NCI-H524 treated with DMSO at 0.1 percent for 48 hours (cell line): ENCODE results near the gene LRRC70.
"Not testable (repeated sequence)": the region's sequence is repeated elsewhere in the genome, so short reads cannot be mapped to it uniquely, and the experiment has no call there.

Experiments used
- DNase-seq: peaks from one replicate; lab custom pipeline; 2025; lab: John Stamatoyannopoulos, UW

LRRC70 gene

GRCh38 chr5:62578540-62578939 is at the start of gene LRRC70:
Gene LRRC70 (plus strand): TSS chr5:62578819. CDS start chr5:62579439, 620 bp downstream.
- no peak for DNase-seq

- no peak for DNase-seq
Measured at GRCh38 chr5:62533597-62533996, 45.0 kb upstream of the LRRC70 start.

DNA sequence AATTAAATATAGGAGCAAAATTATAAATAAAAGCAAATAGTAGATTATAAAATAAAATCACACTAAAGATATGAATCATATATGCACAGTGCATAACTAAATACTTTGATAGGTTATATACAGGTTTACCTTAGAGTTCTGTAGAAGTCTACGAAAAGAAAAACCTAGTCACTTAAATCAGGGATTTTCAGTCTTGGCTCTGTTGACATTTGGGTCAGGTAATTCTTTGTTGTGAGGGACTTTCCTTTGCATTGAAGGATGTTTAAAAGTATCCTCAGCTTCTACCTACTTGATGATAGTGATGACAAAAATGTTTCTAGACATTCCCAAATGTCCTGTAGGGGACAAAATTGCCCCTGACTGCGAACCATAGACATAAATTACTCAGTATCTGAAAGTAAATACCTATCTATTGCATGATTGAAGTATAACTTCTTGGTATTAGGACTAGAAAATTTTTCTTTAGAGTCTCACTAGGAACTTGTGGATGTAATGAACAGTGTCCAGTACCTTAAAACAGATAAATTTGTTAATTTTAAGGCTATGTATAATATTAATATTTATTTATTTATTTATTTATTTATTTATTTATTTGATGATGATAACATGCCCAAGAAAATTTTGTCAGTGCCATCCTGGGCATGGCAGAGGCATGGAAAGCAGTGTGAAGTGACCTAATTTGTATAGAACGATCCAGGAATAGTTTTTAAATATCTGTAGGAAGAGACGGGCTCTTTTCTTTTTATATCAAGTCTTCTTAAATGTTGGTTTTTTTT is 44.0 kb upstream of the LRRC70 start:
- DNase-seq = no peak

- no peak for DNase-seq
Measured at GRCh38 chr5:62536232-62536631, 42.4 kb upstream of the LRRC70 start.

DNA sequence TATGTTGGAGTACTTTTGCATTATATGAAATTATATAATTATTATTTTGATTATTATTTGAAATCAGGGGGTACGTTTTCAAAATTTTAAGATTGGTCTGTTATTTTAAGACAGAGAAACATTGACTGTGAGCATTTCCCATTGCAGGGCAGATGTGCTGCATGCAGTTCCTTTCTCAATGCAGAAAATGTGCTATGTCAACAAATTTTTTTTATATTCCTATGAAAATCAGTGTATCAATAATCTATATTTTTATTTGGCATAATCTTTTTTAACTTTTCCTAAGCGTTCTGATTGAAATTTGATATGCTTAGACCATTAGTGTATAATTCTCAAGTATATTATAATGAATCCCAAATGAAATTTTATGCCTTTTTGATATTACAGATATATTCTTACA is 41.8 kb upstream of the LRRC70 start:
- no peak for DNase-seq

DNA sequence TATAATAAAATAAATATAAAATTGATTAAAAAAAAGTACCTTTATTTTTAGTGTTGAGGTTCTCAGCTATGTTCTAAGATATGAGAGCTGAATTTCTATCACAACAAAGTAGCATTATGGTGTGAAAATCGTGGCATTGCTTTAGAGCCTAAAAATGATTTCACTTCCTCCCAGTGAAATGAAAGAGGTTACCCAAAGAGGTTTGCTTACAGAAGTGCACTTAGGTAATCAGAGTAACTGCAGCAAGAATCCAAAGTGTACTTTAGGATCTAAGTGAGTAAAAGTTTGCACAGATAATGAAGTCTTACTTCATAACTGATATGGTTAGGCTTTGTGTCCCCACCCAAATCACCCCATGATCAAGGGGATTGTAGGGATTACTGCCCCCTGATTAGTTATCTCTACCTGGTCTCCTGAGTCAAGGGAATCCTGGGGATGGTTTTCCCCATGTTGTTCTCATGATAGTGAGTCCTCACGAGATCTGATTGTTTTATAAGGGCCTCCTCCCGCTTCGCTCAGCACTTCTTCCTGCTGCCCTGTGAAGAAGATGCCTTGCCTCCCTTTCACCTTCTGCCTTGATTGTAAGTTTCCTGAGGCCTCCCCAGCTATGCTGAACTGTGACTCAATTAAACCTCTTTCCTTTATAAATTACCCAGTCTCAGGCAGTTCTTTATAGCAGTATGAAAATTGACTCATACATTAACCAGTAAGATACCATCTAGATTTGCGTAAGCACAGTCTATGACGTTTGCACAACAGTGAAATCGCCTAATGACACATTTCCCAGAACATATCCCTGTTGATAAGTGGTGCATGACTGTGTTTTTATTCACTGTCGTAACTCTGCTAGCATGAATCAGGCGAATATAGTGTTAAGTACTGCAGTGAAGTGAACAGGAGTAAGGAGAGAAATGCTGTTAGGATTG is 40.3 kb upstream of the LRRC70 start:
- no peak for DNase-seq

DNA sequence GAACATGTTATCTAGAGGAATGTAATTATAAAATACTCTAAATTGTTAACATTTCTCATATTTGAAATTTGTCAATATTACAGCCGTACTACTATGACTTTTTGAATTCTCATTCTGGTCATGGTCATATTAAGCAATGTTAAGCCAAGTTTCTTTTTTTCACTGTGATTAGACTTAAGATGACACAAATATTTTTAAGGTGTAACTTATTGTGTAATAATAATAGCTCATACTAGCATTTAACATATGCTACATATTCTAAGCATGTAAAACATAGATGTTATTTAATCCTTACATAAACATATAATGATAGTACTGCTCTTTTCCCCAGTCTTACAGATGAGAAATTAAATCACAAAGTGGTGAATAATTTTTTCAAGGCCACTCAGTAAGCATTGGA is 35.9 kb upstream of the LRRC70 start:
- DNase-seq = no peak

GRCh38 chr5:62547945-62548630 is 30.5 kb upstream of the LRRC70 start:
- DNase-seq = no peak

GRCh38 chr5:62550103-62550502 is 28.5 kb upstream of the LRRC70 start:
- DNase-seq = no peak

DNA sequence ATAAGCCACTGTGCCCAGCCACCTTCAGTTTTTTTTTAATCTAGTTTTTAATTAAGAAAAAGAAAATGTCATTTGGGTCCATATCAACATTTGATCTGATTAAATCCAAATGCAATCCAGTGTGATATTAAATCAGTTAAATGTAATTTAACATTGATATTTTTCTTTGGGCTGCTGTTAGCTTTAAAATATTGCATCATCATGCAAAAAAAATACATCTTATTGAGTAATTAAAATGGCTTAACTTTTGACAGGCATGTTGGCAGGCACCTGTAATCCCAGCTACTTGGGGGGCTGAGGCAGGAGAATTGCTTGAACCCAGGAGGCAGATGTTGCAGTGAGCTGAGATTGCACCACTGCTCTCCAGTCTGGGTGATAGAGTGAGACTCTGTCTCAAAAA is 22.7 kb upstream of the LRRC70 start:
- no peak for DNase-seq

DNA sequence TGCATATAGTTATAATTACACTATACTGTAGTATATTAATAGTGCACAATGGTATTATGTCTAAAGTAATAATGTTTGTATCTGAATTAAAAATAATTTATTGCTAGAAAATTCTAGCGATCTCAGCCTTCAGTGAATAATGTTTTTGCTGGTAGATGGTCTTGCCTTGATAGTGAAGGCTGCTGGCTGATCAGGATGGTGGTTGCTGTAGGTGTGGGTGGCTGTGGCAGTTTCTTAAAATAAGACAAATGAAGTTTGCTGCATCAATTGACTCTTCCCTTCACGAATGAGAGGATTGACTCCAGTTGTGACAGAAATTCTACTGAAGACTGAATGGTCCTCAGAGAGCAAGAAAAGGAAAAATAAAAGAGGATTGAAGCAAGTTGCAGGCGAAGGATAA is 19.7 kb upstream of the LRRC70 start:
- no peak for DNase-seq

DNA sequence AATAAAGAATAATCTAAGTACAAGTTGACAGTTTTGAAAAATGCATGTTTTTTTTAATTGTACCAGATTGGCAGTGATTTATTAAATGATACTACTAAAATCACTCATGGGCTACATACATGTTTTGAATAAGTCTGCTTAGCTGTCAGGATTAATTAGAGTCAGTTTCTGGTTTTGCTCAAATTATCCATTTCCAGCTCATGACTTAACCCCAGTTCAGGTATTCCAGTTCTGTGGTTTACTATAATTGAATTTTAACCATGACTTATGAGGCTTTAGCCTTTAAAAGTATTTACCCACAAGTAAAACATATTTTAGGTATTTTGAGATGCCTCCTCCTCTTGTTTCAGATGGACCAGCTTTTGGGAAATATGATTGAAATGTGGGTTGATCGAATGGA is 17.8 kb upstream of the LRRC70 start:
- no peak for DNase-seq

GRCh38 chr5:62561896-62562295 is 16.7 kb upstream of the LRRC70 start:
- DNase-seq = no peak

DNA sequence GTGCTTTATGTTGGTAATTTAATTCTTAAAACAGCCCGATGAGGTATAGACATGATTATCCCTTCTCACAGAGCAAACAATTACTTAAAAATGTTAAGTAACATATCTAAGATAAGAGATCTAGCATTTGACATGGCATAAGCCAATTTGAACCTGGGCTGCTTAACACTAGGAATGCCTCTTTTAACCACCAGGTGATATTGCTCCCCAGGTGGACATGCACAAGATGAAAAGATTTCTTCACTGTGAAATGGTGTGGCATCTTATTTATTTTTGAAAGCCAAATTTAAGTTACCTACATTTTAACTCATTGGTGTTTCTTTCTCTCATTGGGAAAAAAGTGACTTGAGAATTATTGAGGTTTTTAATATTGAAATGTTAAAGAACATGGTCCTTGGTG is 15.8 kb upstream of the LRRC70 start:
- DNase-seq = no peak

DNA sequence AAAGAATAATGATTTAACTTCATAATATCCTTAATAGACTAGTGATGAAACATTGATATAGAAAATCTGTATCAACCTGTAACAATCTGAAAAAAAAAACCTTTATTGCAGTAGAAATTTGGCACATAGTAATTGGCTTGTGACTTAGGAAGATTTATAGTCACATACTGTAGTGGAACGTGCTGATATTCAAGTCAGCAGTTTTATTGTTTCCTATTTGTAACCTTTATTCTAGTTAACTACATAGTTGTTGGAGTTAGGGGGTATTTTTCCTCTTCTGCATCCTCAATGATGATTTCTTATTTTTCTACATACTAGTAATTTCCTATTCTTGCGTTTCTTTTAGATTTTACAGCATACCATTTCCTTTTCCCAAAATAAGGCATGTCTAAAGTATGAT is 14.5 kb upstream of the LRRC70 start:
- DNase-seq = no peak

DNA sequence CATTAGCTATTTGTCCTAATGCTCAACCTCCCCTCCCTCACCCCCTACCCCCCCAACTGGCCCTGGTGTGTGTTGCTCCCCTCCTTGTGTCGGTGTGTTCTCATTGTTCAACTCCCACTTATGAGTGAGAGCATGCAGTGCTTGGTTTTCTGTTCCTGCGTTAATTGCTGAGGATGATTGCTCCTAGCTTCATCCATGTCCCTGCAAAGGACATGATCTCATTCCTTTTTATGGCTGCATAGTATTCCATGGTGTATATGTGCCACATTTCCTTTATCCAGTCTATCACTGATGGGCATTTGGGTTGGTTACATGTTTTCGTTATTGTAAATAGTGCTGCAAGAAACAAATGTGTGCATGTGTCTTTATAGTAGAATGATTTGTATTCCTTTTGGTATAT is 12.9 kb upstream of the LRRC70 start:
- DNase-seq = not testable (repeated sequence)

- DNase-seq = no peak
Measured at GRCh38 chr5:62568143-62568542, 10.5 kb upstream of the LRRC70 start.

DNA sequence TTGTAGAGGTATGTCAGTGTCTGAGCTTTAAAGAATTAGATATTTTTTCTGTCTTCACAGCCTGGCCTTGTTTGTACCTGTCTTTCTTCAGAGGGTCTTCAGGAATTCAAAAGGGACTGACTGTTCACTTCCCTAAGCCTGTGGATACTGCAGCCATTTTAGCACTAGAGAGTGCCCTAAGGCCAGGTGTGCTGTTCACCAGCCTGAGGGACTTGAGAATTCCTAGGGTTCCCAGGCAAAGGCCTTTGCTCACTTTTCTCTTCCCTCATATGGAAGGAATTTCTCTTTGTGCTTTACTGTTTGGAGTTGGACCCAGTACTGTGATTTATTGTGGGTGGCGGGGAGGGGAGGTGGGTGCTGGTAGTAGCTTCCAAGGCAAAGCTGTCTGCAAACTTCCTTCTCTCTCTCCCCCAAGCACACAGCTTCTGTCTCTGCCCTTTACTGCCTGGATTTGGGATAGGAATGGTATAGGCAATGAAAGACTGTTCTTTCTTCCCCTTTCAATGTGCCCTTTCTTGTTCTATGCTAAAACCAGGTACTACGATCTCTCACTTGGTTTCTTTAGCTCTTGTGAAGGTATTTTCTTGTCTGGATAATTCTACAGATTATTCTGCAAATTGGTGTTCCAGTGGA is 9.7 kb upstream of the LRRC70 start:
- DNase-seq = no peak

- DNase-seq = no peak
Measured at GRCh38 chr5:62569470-62569869, 9.1 kb upstream of the LRRC70 start.

DNA sequence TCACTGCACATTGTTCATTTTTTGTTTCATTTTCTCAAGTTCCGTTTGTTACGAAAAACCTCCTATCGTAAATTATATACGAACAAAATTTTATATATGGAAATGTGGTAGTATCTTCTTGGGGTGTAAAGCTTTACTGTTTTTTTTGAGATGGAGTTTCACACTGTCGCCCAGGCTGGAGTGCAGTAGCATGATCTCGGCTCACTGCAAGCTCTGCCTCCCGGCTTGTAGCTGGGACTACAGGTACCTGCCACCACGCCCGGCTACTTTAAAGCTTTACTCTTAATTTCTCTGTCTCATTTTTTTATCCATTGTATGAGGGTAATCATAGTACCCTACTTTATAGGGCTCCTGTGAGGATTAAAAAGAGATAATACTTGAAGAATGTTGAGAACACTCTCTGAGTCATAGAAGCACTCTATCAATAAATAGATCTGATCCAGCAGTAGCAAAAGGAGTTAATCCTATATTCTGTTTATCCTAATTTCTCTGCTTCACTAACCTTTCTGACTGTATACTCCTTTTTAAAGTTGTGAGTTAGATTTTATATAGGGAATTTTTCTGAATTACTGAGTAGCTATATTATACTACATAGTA is 5.6 kb upstream of the LRRC70 start:
- DNase-seq = no peak

DNA sequence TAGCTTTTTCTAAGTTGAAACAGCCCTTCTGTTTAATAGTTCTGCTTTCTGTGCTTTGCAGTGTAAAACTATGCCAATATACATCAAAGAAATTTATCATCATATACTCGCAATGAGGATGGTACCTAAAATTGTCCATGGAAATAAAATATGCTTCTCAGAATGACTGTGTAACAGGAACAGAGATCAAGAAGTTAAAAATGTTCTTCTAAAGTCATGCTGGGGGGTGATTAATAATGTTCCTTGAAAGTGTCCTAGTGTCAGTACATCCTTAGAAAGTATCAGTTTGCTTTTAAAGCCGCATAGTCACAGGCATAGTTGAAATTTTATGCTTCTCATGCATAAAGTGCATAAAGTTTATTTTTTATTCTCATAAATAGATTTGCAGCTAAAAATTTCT is 4.0 kb upstream of the LRRC70 start:
- no peak for DNase-seq

DNA sequence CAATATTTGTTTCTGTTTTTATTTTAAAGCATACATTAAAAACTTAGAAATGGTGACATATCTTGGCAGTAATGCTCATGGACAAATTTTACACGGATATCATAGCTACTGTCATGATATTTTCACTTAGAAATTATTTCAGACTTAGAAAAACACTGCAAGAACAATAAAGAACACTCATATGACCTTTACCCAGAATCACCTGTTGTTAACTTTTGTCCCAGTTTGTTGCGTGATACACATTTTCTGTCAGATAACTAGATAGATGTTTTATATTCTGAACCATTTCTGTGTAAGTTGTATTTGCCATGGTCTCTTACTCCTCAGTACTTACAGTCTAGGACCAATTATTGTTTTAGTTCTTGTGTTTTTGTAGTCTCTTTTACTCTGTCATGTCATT is 3.6 kb upstream of the LRRC70 start:
- DNase-seq = no peak
